ENCODE measurements around the gene ARFGAP2. TPM values are rescaled to one million over a fixed set of nuclear protein-coding genes. Genes with fewer than 3 reads are reported as not detected.
A peak's percentile ranks its signal among the peaks of the same experiment; 100 is the strongest.
"Not testable (repeated sequence)": the region's sequence is repeated elsewhere in the genome, so short reads cannot be mapped to it uniquely, and the experiment has no call there.

Gene ARFGAP2
- polyA plus RNA-seq (ENCODE audit: insufficient read length in 12 of 12): 10 to 100 TPM in 11 of 12 donors, not detected in 1; 52.3 to 97.8 (median 72.5) TPM
- long read RNA-seq, donor 1, transcript ARFGAP2-205 (16 exons, 2,976 nt): major isoform, 6 of 18 reads
- long read RNA-seq, donor 1, partial matches to known transcripts: 11 of 18 reads
- long read RNA-seq, donor 1, other reads (novel, unspliced or antisense): 0 of 18 reads
- long read RNA-seq, donor 2, transcript ARFGAP2-205 (16 exons, 2,976 nt): major isoform, 6 of 14 reads
- long read RNA-seq, donor 2, partial matches to known transcripts: 8 of 14 reads
- long read RNA-seq, donor 2, other reads (novel, unspliced or antisense): 0 of 14 reads
- long read RNA-seq, donor 3, transcript ARFGAP2-205 (16 exons, 2,976 nt): major isoform, 6 of 11 reads
- long read RNA-seq, donor 3, partial matches to known transcripts: 5 of 11 reads
- long read RNA-seq, donor 3, other reads (novel, unspliced or antisense): 0 of 11 reads
- long read RNA-seq, donor 4, partial matches to known transcripts: 0 of 2 reads
- long read RNA-seq, donor 4, other reads (novel, unspliced or antisense): 0 of 2 reads
- long read RNA-seq, donor 5: 0 reads
- long read RNA-seq, donor 6, partial matches to known transcripts: 0 of 4 reads
- long read RNA-seq, donor 6, other reads (novel, unspliced or antisense): 0 of 4 reads
- long read RNA-seq, donor 7, partial matches to known transcripts: 0 of 4 reads
- long read RNA-seq, donor 7, other reads (novel, unspliced or antisense): 0 of 4 reads
- long read RNA-seq, donor 8, transcript ARFGAP2-205 (16 exons, 2,976 nt): major isoform, 6 of 58 reads
- long read RNA-seq, donor 8, partial matches to known transcripts: 50 of 58 reads
- long read RNA-seq, donor 8, other reads (novel, unspliced or antisense): 0 of 58 reads
- long read RNA-seq, donor 9, partial matches to known transcripts: 0 of 5 reads
- long read RNA-seq, donor 9, other reads (novel, unspliced or antisense): 0 of 5 reads
- long read RNA-seq, donor 10, transcript ARFGAP2-205 (16 exons, 2,976 nt): major isoform, 9 of 40 reads
- long read RNA-seq, donor 10, partial matches to known transcripts: 0 of 40 reads
- long read RNA-seq, donor 10, other reads (novel, unspliced or antisense): 29 of 40 reads
- long read RNA-seq, donor 11, partial matches to known transcripts: 0 of 5 reads
- long read RNA-seq, donor 11, other reads (novel, unspliced or antisense): 0 of 5 reads

GRCh38 chr11:47176328-47177228, at the start of gene ARFGAP2:
Gene ARFGAP2 (minus strand): TSS chr11:47176879. CDS start chr11:47176853, 26 bp downstream.
- peak; percentile 97 for DNase-seq

- DNase-seq: no peak
These were observed 49.1 kb upstream of the ARFGAP2 start for GRCh38 chr11:47225552-47226400.

- no peak for DNase-seq
These were observed 46.0 kb upstream of the ARFGAP2 start for GRCh38 chr11:47222696-47223095.

GRCh38 chr11:47220401-47220821, 43.7 kb upstream of the ARFGAP2 start:
- no peak for DNase-seq

- peak; percentile 71 for DNase-seq
These were observed 39.6 kb upstream of the ARFGAP2 start for GRCh38 chr11:47216121-47216798.

GRCh38 chr11:47215366-47215910, 38.8 kb upstream of the ARFGAP2 start:
- DNase-seq: no peak

- DNase-seq: peak; percentile 76
These were observed 37.4 kb upstream of the ARFGAP2 start for GRCh38 chr11:47213950-47214565.

GRCh38 chr11:47212938-47213337, 36.3 kb upstream of the ARFGAP2 start:
- DNase-seq: no peak

- no peak for DNase-seq
These were observed 31.9 kb upstream of the ARFGAP2 start for GRCh38 chr11:47208628-47209027.

GRCh38 chr11:47208008-47208552, 31.4 kb upstream of the ARFGAP2 start:
- not testable (repeated sequence) for DNase-seq

GRCh38 chr11:47207459-47207858, 30.8 kb upstream of the ARFGAP2 start:
- no peak for DNase-seq

- not testable (repeated sequence) for DNase-seq
These were observed 29.9 kb upstream of the ARFGAP2 start for GRCh38 chr11:47206577-47206976.

GRCh38 chr11:47204637-47204989, 27.9 kb upstream of the ARFGAP2 start:
- DNase-seq: no peak

GRCh38 chr11:47202576-47202975, 25.9 kb upstream of the ARFGAP2 start:
- DNase-seq: no peak

- DNase-seq: no peak
These were observed 24.3 kb upstream of the ARFGAP2 start for GRCh38 chr11:47201015-47201414.

GRCh38 chr11:47198161-47198560, 21.5 kb upstream of the ARFGAP2 start:
- not testable (repeated sequence) for DNase-seq

- DNase-seq: no peak
These were observed 15.4 kb upstream of the ARFGAP2 start for GRCh38 chr11:47192111-47192510.

GRCh38 chr11:47191137-47191536, 14.5 kb upstream of the ARFGAP2 start:
- not testable (repeated sequence) for DNase-seq
